Naive B cell (primary cell): ENCODE data around the gene SH3GL1. TPM values are rescaled to one million over a fixed set of nuclear protein-coding genes. Genes with fewer than 3 reads are reported as not detected.

Experiments
- ATAC-seq, 2 donors: fragments of 150-1000 bp; cut with Tn5 transposase; 2 replicates each; pipeline ENCODE4 v1.10.0; 2021; ENCODE audit warnings: low read depth in 2 of 2, mild to moderate bottlenecking in 2 of 2, moderate library complexity in 2 of 2
- DNase-seq: peaks from one replicate; pipeline ENCODE4 v3.0.0; 2022
- H3K27ac Mint-ChIP-seq, 6 donors: one replicate each; pipeline ENCODE4 v1.8.0; 2020 to 2022; ENCODE audit warnings: mild to moderate bottlenecking in 6 of 6, mixed read lengths in 6 of 6, moderate library complexity in 5 of 6, inconsistent platforms in 2 of 6
- H3K27me3 Mint-ChIP-seq, 3 donors: one replicate each; pipeline ENCODE4 v1.8.0; 2021 to 2022; ENCODE audit warnings: mixed read lengths in 3 of 3, mild to moderate bottlenecking in 1 of 3
- H3K36me3 Mint-ChIP-seq, 2 donors: one replicate each; pipeline ENCODE4 v1.8.0; 2020 to 2022; ENCODE audit warnings: mixed read lengths in 2 of 2, inconsistent platforms in 1 of 2, mild to moderate bottlenecking in 1 of 2
- H3K4me1 Mint-ChIP-seq, 3 donors: one replicate each; pipeline ENCODE4 v1.8.0; 2020 to 2022; ENCODE audit warnings: mixed read lengths in 3 of 3, inconsistent platforms in 1 of 3, mild to moderate bottlenecking in 1 of 3, moderate library complexity in 1 of 3
- H3K4me3 Mint-ChIP-seq, 8 donors: one replicate each; pipeline ENCODE4 v1.8.0; 2020 to 2022; ENCODE audit warnings: mild to moderate bottlenecking in 8 of 8, mixed read lengths in 8 of 8, moderate library complexity in 8 of 8, inconsistent platforms in 2 of 8
- H3K9me3 Mint-ChIP-seq, 7 donors: one replicate each; pipeline ENCODE4 v1.8.0; 2020 to 2022; ENCODE audit warnings: mixed read lengths in 7 of 7, mild to moderate bottlenecking in 5 of 7, inconsistent platforms in 2 of 7, moderate library complexity in 1 of 7
- polyA plus RNA-seq, 6 donors: library from polyadenylated mRNA; unstranded; fragments of 300-500 nt; fragmentation: Illumina TruSeq; gene quantifications; one replicate each; pipeline ENCODE4 v1.2.3, GENCODE V29; 2021; ENCODE audit warnings: low read depth in 6 of 6

Gene SH3GL1
- polyA plus RNA-seq, 6 donors from 2014 or later, result 4.9 to 18.5 (median 12.7) TPM

GRCh38 chr19:4326215-4326836 is 74.0 kb downstream of the SH3GL1 start:
- DNase-seq (no peak), ATAC-seq (no peak)
- H3K27ac Mint-ChIP-seq, result peak overlapping the region in 3 of 6 donors; percentile 26 to 92 (median 34)
- H3K4me3 Mint-ChIP-seq, result peak overlapping the region in 7 of 8 donors; percentile 40 to 90 (median 80)
- peaks cover 0 to 31% (median 0%) of the 10 kb centered on the region in 3 donors for H3K27me3 Mint-ChIP-seq
- H3K36me3 Mint-ChIP-seq, result no peaks in the 10 kb centered on the region
- peaks cover 25 to 34% (median 28%) of the 10 kb centered on the region in 3 donors for H3K4me1 Mint-ChIP-seq
- H3K9me3 Mint-ChIP-seq, result peaks cover 0 to 15% (median 2%) of the 10 kb centered on the region in 7 donors

GRCh38 chr19:4324228-4324627 is 76.1 kb downstream of the SH3GL1 start:
- Mint-ChIP-seq H3K27me3 (peaks cover 0 to 36% (median 0%) of the 10 kb centered on the region in 3 donors), H3K36me3 (no peaks in the 10 kb centered on the region), H3K27ac (peak overlapping the region in 1 of 6 donors; percentile 70), H3K4me1 (peaks cover 25 to 40% (median 31%) of the 10 kb centered on the region in 3 donors), H3K4me3 (peak overlapping the region in 2 of 8 donors; percentile 43 to 75), H3K9me3 (peaks cover 5 to 19% (median 12%) of the 10 kb centered on the region in 7 donors)
- ATAC-seq (no peak), DNase-seq (no peak)

GRCh38 chr19:4323692-4324091 is 76.7 kb downstream of the SH3GL1 start:
- H3K27me3 Mint-ChIP-seq, result peaks cover 0 to 38% (median 0%) of the 10 kb centered on the region in 3 donors
- peaks cover 23 to 42% (median 32%) of the 10 kb centered on the region in 3 donors for H3K4me1 Mint-ChIP-seq
- H3K9me3 Mint-ChIP-seq, result peaks cover 6 to 20% (median 12%) of the 10 kb centered on the region in 7 donors
- H3K27ac Mint-ChIP-seq, result no peak overlapping the region
- ATAC-seq (no peak), DNase-seq (no peak)
- no peak overlapping the region for H3K4me3 Mint-ChIP-seq
- H3K36me3 Mint-ChIP-seq, result no peaks in the 10 kb centered on the region

- Mint-ChIP-seq H3K27ac (peak overlapping the region in 1 of 6 donors; percentile 37), H3K36me3 (no peaks in the 10 kb centered on the region), H3K4me3 (no peak overlapping the region), H3K9me3 (peaks cover 6 to 21% (median 12%) of the 10 kb centered on the region in 7 donors), H3K4me1 (peaks cover 18 to 36% (median 26%) of the 10 kb centered on the region in 3 donors), H3K27me3 (peaks cover 0 to 33% (median 0%) of the 10 kb centered on the region in 3 donors)
- no peak for DNase-seq
- no peak for ATAC-seq
These were observed 77.2 kb downstream of the SH3GL1 start for GRCh38 chr19:4322942-4323665.

GRCh38 chr19:4320419-4320818 is 79.9 kb downstream of the SH3GL1 start:
- ATAC-seq, result no peak
- H3K4me3 Mint-ChIP-seq, result no peak overlapping the region
- peak overlapping the region in 3 of 6 donors; percentile 33 to 73 (median 49) for H3K27ac Mint-ChIP-seq
- peaks cover 6 to 21% (median 10%) of the 10 kb centered on the region in 7 donors for H3K9me3 Mint-ChIP-seq
- peaks cover 0 to 10% (median 0%) of the 10 kb centered on the region in 3 donors for H3K27me3 Mint-ChIP-seq
- H3K4me1 Mint-ChIP-seq, result peaks cover 0 to 14% (median 8%) of the 10 kb centered on the region in 3 donors
- H3K36me3 Mint-ChIP-seq, result no peaks in the 10 kb centered on the region
- DNase-seq, result no peak

GRCh38 chr19:4319067-4319718 is 81.2 kb downstream of the SH3GL1 start:
- ATAC-seq, result no peak
- peaks cover 0 to 7% (median 0%) of the 10 kb centered on the region in 3 donors for H3K27me3 Mint-ChIP-seq
- H3K36me3 Mint-ChIP-seq, result no peaks in the 10 kb centered on the region
- peaks cover 0 to 11% (median 8%) of the 10 kb centered on the region in 3 donors for H3K4me1 Mint-ChIP-seq
- H3K9me3 Mint-ChIP-seq, result peaks cover 6 to 19% (median 10%) of the 10 kb centered on the region in 7 donors
- H3K4me3 Mint-ChIP-seq, result no peak overlapping the region
- H3K27ac Mint-ChIP-seq, result peak overlapping the region in 1 of 6 donors; percentile 54
- no peak for DNase-seq

GRCh38 chr19:4318460-4318859 is 81.9 kb downstream of the SH3GL1 start:
- Mint-ChIP-seq H3K27ac (peak overlapping the region in 2 of 6 donors; percentile 24 to 54), H3K27me3 (peaks cover 0 to 7% (median 0%) of the 10 kb centered on the region in 3 donors), H3K9me3 (peaks cover 6 to 19% (median 10%) of the 10 kb centered on the region in 7 donors), H3K4me1 (peaks cover 0 to 11% (median 8%) of the 10 kb centered on the region in 3 donors), H3K36me3 (no peaks in the 10 kb centered on the region), H3K4me3 (no peak overlapping the region)
- ATAC-seq (no peak), DNase-seq (no peak)

GRCh38 chr19:4316956-4317355 is 83.4 kb downstream of the SH3GL1 start:
- Mint-ChIP-seq H3K4me1 (peaks cover 0 to 11% (median 8%) of the 10 kb centered on the region in 3 donors), H3K27ac (no peak overlapping the region), H3K9me3 (peaks cover 5 to 18% (median 9%) of the 10 kb centered on the region in 7 donors), H3K4me3 (no peak overlapping the region), H3K27me3 (peaks cover 0 to 7% (median 0%) of the 10 kb centered on the region in 3 donors), H3K36me3 (no peaks in the 10 kb centered on the region)
- ATAC-seq (no peak), DNase-seq (no peak)

- H3K36me3 Mint-ChIP-seq, result no peaks in the 10 kb centered on the region
- peaks cover 0 to 4% (median 0%) of the 10 kb centered on the region in 7 donors for H3K9me3 Mint-ChIP-seq
These were observed 86.4 kb downstream of the SH3GL1 start for GRCh38 chr19:4313847-4314490.

More at GRCh38 chr19:4313847-4314490, 86.4 kb downstream of the SH3GL1 start:
- Mint-ChIP-seq H3K4me3 (no peak overlapping the region), H3K4me1 (peaks cover 0 to 2% (median 0%) of the 10 kb centered on the region in 3 donors), H3K27ac (no peak overlapping the region), H3K27me3 (no peaks in the 10 kb centered on the region)
- DNase-seq, result no peak
- ATAC-seq, result no peak

Other genes starting within 250 kb of the SH3GL1 start
- not detected for gene CREB3L3, start 246.9 kb downstream of the SH3GL1 start, polyA plus RNA-seq
- gene SIRT6, start 218.0 kb downstream of the SH3GL1 start, polyA plus RNA-seq, result 1 to 10 TPM; 1.3 to 5.3 (median 4.4) TPM
- gene ANKRD24, start 217.9 kb downstream of the SH3GL1 start, polyA plus RNA-seq, result 1 to 10 TPM in 1 of 6 donors, under 1 TPM in 2, not detected in 3; 0.17 to 1.4 (median 0.43) TPM
- gene EBI3, start 171.0 kb downstream of the SH3GL1 start, polyA plus RNA-seq, result 1 to 10 TPM; 1.0 to 7.3 (median 3.6) TPM
- gene YJU2, start 153.5 kb downstream of the SH3GL1 start, polyA plus RNA-seq, result 10 to 100 TPM; 25.0 to 42.8 (median 30.7) TPM
- not detected for gene SHD, start 121.3 kb downstream of the SH3GL1 start, polyA plus RNA-seq
- not detected for gene TMIGD2, start 98.2 kb downstream of the SH3GL1 start, polyA plus RNA-seq
- 1 to 10 TPM in 3 of 6 donors, under 1 TPM in 1, not detected in 2; 1.00 to 1.6 (median 1.3) TPM for gene FSD1, start 95.9 kb downstream of the SH3GL1 start, polyA plus RNA-seq
- under 1 TPM in 1 of 6 donors, not detected in 5; 0.94 TPM for gene STAP2, start 61.7 kb downstream of the SH3GL1 start, polyA plus RNA-seq
- 1 to 10 TPM; 4.6 to 6.3 (median 5.4) TPM for gene MPND, start 57.0 kb downstream of the SH3GL1 start, polyA plus RNA-seq
- 1 to 10 TPM in 5 of 6 donors, under 1 TPM in 1; 0.14 to 4.8 (median 2.7) TPM for gene CHAF1A, start 2.1 kb upstream of the SH3GL1 start, polyA plus RNA-seq
- 1 to 10 TPM; 3.6 to 9.1 (median 5.6) TPM for gene UBXN6, start 57.2 kb upstream of the SH3GL1 start, polyA plus RNA-seq
- 10 to 100 TPM in 4 of 6 donors, 1 to 10 TPM in 1, under 1 TPM in 1; 0.91 to 22.7 (median 11.5) TPM for gene HDGFL2, start 71.8 kb upstream of the SH3GL1 start, polyA plus RNA-seq
- gene PLIN4, start 117.9 kb upstream of the SH3GL1 start, polyA plus RNA-seq, result under 1 TPM in 4 of 6 donors, not detected in 2; 0.04 to 0.21 (median 0.14) TPM
- under 1 TPM in 1 of 6 donors, not detected in 5; 0.52 TPM for gene PLIN5, start 134.7 kb upstream of the SH3GL1 start, polyA plus RNA-seq
- gene LRG1, start 139.5 kb upstream of the SH3GL1 start, polyA plus RNA-seq, result under 1 TPM in 3 of 6 donors, not detected in 3; 0.12 to 0.58 (median 0.25) TPM
- not detected for gene SEMA6B, start 159.1 kb upstream of the SH3GL1 start, polyA plus RNA-seq
- 10 to 100 TPM in 1 of 6 donors, 1 to 10 TPM in 5; 4.7 to 14.2 (median 8.0) TPM for gene TNFAIP8L1, start 239.0 kb upstream of the SH3GL1 start, polyA plus RNA-seq